ENCODE results near the gene PITHD1.
"Not testable (repeated sequence)": the region's sequence is repeated elsewhere in the genome, so short reads cannot be mapped to it uniquely, and the experiment has no call there.

PITHD1 gene

GRCh38 chr1:23827717-23828116, 49.5 kb downstream of the PITHD1 start:
- DNase-seq = no peak

GRCh38 chr1:23834156-23834555, 55.9 kb downstream of the PITHD1 start:
- DNase-seq = not testable (repeated sequence)

GRCh38 chr1:23836037-23836436, 57.8 kb downstream of the PITHD1 start:
- DNase-seq = no peak
